Gastrocnemius medialis (tissue), 4 donors: ENCODE measurements around the gene TMEM108.

Experiments
- POLR2A ChIP-seq, 2 donors: fragments of 450-650 bp; IDR thresholded peaks; one replicate each; pipeline ENCODE4 v1.6.1; 2017; ENCODE audit warnings: antibody characterized with exemption in 2 of 2, mild to moderate bottlenecking in 2 of 2, moderate library complexity in 2 of 2
- TF ChIP-seq, protein P1 (sequence below), 5 experiments: fragments of 450-650 bp in 3 of 5; fragments of 200-600 bp in 2 of 5; sonication (generic) in 2 of 5; IDR thresholded peaks in 4 of 5; conservative IDR thresholded peaks in 1 of 5; 1 replicate in 4 of 5; 2 replicates in 1 of 5; pipeline ENCODE4 v1.5.1; 2016 to 2019; ENCODE audit warnings: antibody characterized with exemption in 5 of 5, mild to moderate bottlenecking in 3 of 5, moderate library complexity in 3 of 5

DNA sequence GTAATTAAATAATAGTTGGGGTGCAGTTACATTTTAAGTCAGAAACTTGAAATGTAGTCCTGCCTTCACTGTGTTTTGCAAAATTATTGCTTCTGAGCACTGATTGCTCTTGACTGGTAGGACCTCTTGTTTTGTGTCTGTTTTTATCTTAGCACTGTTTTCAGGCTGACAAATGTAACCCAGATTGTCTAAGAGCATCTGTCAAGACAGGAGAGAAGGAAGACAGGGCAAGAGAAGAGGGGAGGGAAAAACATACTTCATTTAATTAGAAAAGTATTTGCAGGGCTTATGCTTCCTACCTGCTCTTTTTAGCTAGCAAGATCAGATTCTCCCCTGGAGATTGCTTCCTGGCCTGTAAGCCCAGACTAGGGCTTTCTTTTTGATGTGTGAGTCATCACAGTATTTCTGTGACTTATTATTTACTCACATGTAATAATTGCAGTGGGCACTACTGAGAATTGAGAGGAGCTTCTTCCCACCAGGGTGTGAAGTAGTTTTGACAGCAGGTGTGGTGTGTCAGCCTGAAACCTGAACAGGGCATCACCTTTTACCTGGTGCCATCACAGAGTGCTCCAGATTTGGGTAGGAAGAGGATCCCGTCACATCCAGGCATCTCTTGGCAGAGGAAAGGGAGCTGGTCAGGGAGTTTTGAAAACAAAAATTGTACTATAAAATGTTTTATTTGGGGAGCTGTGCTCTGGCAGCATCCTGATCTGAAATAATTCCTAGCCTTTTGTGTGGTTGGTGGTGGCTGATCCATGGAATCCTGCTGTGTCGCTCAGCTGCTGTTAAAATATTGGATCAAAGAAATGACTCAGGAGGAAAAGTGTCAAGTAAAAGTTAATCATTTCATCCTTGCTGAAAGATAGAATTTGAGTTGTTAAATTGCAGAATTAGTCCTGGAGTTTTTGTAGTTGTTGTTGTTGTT lies 98.2 kb downstream of the TMEM108 start:
- TF ChIP-seq, protein P1, sequence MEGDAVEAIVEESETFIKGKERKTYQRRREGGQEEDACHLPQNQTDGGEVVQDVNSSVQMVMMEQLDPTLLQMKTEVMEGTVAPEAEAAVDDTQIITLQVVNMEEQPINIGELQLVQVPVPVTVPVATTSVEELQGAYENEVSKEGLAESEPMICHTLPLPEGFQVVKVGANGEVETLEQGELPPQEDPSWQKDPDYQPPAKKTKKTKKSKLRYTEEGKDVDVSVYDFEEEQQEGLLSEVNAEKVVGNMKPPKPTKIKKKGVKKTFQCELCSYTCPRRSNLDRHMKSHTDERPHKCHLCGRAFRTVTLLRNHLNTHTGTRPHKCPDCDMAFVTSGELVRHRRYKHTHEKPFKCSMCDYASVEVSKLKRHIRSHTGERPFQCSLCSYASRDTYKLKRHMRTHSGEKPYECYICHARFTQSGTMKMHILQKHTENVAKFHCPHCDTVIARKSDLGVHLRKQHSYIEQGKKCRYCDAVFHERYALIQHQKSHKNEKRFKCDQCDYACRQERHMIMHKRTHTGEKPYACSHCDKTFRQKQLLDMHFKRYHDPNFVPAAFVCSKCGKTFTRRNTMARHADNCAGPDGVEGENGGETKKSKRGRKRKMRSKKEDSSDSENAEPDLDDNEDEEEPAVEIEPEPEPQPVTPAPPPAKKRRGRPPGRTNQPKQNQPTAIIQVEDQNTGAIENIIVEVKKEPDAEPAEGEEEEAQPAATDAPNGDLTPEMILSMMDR (IDR thresholded peaks at IDR 0.05 in 4 of 5, conservative IDR thresholded peaks at IDR 0.05 in 1 of 5) = no peak
- TF ChIP-seq POLR2A (IDR thresholded peaks at IDR 0.05) = no peak
